UCSD-AML1 (cell line): Measurements from ENCODE around the gene MADD.

Experiments used
- DNase-seq: peaks from one replicate; lab custom pipeline; 2025; ENCODE audit not compliant: unreplicated experiment; lab: John Stamatoyannopoulos, UW

The MADD gene

GRCh38 chr11:47269829-47270305 lies at the start of gene MADD:
MADD (plus strand) TSS chr11:47270133.
- peak; percentile 94 for DNase-seq

GRCh38 chr11:47220401-47220821 lies 49.5 kb upstream of the MADD start:
- DNase-seq, result no peak

- DNase-seq, result no peak
Observed at GRCh38 chr11:47222696-47223095, 47.2 kb upstream of the MADD start.

GRCh38 chr11:47225552-47226400 lies 44.2 kb upstream of the MADD start:
- DNase-seq, result no peak

- no peak for DNase-seq
Observed at GRCh38 chr11:47229161-47229560, 40.8 kb upstream of the MADD start.

- no peak for DNase-seq
Observed at GRCh38 chr11:47233051-47233450, 36.9 kb upstream of the MADD start.

- peak; percentile 21 for DNase-seq
Observed at GRCh38 chr11:47233989-47234668, 35.8 kb upstream of the MADD start.

- DNase-seq, result no peak
Observed at GRCh38 chr11:47234669-47235100, 35.2 kb upstream of the MADD start.

GRCh38 chr11:47235163-47235562 lies 34.8 kb upstream of the MADD start:
- DNase-seq, result no peak

- no peak for DNase-seq
Observed at GRCh38 chr11:47236482-47236881, 33.5 kb upstream of the MADD start.

- DNase-seq, result no peak
Observed at GRCh38 chr11:47239852-47240251, 30.1 kb upstream of the MADD start.

GRCh38 chr11:47241841-47242301 lies 28.1 kb upstream of the MADD start:
- no peak for DNase-seq

GRCh38 chr11:47242596-47243192 lies 27.2 kb upstream of the MADD start:
- no peak for DNase-seq

GRCh38 chr11:47243454-47243853 lies 26.5 kb upstream of the MADD start:
- DNase-seq, result no peak

- no peak for DNase-seq
Observed at GRCh38 chr11:47244448-47245350, 25.2 kb upstream of the MADD start.

GRCh38 chr11:47245611-47246357 lies 24.1 kb upstream of the MADD start:
- no peak for DNase-seq

- DNase-seq, result no peak
Observed at GRCh38 chr11:47247502-47247901, 22.4 kb upstream of the MADD start.

GRCh38 chr11:47248304-47248663 lies 21.6 kb upstream of the MADD start:
- DNase-seq, result no peak

- DNase-seq, result peak; percentile 89
Observed at GRCh38 chr11:47248664-47249377, 21.1 kb upstream of the MADD start, which contains the start of gene ACP2. ACP2 (minus strand) TSS chr11:47248814; CDS start chr11:47248789, 25 bp downstream.
